ENCODE measurements around the gene MPZ.
"Not testable (repeated sequence)": the region's sequence is repeated elsewhere in the genome, so short reads cannot be mapped to it uniquely, and the experiment has no call there.

MPZ gene

DNA sequence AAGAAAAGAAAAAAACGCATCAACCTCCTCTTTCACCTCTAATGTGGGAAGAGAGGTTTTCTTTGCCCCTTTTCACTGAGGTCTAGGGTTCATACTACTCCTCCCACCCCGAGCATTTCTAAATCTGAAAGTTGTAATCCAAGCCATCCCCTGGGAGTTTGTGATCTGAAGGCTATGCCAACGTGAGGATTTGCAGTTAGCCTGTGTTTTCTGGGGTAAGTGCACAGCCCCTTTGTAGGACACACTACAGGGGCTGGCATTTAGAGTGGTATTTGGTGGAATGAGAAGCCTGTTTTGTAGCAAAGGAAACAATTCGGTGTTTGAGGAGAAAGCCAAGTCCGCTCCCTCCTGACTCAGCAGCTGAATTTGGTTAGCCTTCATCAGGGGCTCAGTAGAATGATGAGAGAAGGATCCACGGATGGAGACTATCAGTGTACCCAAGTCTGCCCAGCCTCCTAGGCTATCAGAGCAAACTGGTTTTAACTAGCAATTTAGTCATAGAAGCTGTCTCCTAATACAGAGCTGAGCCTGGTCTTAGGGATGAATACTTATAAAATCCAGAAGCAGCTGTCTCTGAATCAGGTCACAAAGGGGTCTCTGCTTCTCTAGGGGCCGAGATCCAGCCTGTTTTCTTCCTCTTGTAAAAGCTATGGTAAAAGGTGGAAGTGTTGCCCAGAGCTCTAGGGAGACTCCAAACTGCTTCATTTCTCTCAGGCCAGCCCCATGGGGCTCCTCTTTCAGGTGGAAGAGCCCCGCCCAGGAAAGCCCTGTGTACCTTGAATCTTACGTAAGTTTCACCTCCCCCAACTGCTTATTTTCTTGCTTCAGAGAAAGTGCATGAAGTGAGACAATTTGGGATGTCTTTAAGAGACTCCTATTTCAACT is 49.1 kb downstream of the MPZ start:
- intact Hi-C loops (cut with DNase I), result no loop called here
- peak in 11 of 42 donors; percentile 14 to 55 (median 32) for DNase-seq

DNA sequence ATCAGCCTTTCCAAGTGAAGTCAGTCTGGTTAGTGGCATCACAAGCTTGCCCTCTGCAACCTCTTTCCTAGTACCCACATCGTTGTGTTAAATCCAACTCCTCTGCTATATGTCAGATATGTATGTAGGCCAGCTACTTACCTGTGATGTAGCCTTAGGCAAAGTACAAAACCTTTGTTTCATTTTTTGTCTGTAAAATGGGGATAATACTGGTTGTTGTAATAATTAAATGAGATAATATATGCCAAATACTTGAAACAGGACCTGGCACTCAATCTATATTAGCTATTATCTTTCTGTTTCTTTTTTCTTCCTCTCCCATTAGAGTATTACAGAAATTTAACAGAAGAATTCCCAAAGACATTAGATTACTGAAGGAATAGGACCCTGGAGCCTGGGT is 50.0 kb downstream of the MPZ start:
- intact Hi-C loops (cut with DNase I), result no loop called here
- no peak for DNase-seq

DNA sequence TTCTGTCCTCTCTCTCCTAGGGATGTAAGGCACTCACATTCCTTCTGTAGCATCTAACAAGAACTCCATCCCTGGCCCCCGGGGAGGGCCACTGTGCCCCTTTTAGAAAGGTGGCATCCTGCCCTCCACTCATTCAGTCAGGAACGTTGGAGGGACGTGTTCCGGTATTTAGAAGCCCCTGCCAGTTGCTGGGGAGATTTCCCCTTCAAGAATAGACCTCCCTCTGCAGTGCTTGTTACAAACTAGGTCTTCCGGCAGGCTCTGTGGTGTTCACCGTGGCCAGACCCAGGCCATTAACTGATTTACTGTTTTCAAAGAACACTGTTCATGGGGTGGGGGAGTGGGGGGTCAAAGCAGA is 50.4 kb downstream of the MPZ start:
- intact Hi-C loops (cut with DNase I), result no loop called here
- DNase-seq, result peak in 1 of 42 donors; percentile 32

- intact Hi-C loops (cut with DNase I), result no loop called here
- DNase-seq, result peak; percentile 63 to 95 (median 86)
Measured at GRCh38 chr1:161258439-161259344, 51.1 kb downstream of the MPZ start, which contains the start of gene PCP4L1. Gene PCP4L1 (plus strand): TSS chr1:161258745. CDS start chr1:161258975, 230 bp downstream.

GRCh38 chr1:161257109-161257508 is 52.7 kb downstream of the MPZ start:
- intact Hi-C loops (cut with DNase I), result not testable (repeated sequence)

GRCh38 chr1:161255955-161256520 is 53.7 kb downstream of the MPZ start:
- intact Hi-C loops (cut with DNase I); DNase-seq: not testable (repeated sequence)

More at GRCh38 chr1:161257109-161257508, 52.7 kb downstream of the MPZ start:
- DNase-seq, result not testable (repeated sequence)

GRCh38 chr1:161255302-161255701 is 54.5 kb downstream of the MPZ start:
- DNase-seq; intact Hi-C loops (cut with DNase I): not testable (repeated sequence)

Measured in head of caudate nucleus (tissue), 42 donors.